GM12874 (cell line): ENCODE data around the gene GATA3.

Experiments
- CTCF ChIP-seq: IDR thresholded peaks from 2 replicates; pipeline ENCODE4 v1.5.1; 2011; ENCODE audit warnings: low read depth, mild to moderate bottlenecking, control low read depth, low read length, moderate library complexity; ENCODE audit not compliant: insufficient read depth

The GATA3 gene

GRCh38 chr10:8056378-8056777, 1.9 kb downstream of the GATA3 start:
- no peak for TF ChIP-seq CTCF

- TF ChIP-seq CTCF = no peak
Measured at GRCh38 chr10:8056871-8057331, 2.4 kb downstream of the GATA3 start.

- TF ChIP-seq CTCF = no peak
Measured at GRCh38 chr10:8057636-8058273, 3.3 kb downstream of the GATA3 start.

DNA sequence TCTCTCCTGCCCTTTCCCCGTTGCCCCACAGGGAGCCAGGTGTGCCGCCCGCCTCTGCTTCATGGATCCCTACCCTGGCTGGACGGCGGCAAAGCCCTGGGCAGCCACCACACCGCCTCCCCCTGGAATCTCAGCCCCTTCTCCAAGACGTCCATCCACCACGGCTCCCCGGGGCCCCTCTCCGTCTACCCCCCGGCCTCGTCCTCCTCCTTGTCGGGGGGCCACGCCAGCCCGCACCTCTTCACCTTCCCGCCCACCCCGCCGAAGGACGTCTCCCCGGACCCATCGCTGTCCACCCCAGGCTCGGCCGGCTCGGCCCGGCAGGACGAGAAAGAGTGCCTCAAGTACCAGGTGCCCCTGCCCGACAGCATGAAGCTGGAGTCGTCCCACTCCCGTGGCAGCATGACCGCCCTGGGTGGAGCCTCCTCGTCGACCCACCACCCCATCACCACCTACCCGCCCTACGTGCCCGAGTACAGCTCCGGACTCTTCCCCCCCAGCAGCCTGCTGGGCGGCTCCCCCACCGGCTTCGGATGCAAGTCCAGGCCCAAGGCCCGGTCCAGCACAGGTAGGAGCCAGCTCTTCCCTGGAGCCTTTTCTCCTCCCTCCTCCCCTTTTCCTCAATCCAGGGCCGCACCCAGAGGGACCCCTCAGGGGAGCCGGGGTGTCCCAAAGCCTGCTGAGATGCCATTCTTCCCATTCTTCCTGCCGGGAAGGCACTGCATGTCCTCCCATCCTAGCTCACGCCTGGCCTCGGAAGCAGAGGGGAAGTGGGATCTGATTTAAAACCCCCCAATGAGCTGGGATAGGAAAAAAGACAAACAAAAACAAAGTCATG, 4.0 kb downstream of the GATA3 start:
- TF ChIP-seq CTCF = no peak

GRCh38 chr10:8059191-8059936, 4.9 kb downstream of the GATA3 start:
- TF ChIP-seq CTCF = no peak

- no peak for TF ChIP-seq CTCF
Measured at GRCh38 chr10:8060010-8060703, 5.7 kb downstream of the GATA3 start.

- TF ChIP-seq CTCF = no peak
Measured at GRCh38 chr10:8060704-8061121, 6.2 kb downstream of the GATA3 start.
